Peyer's patch (tissue), 4 donors: Measurements from ENCODE around the gene SPDYE16.
"Not testable (repeated sequence)": the region's sequence is repeated elsewhere in the genome, so short reads cannot be mapped to it uniquely, and the experiment has no call there.

Source experiments
- POLR2A ChIP-seq, 2 donors: fragments of 450-650 bp; IDR thresholded peaks; one replicate each; pipeline ENCODE4 v1.5.1; 2017; ENCODE audit warnings: antibody characterized with exemption in 2 of 2, mild to moderate bottlenecking in 2 of 2, moderate library complexity in 2 of 2
- TF ChIP-seq, protein P1 (sequence below), 6 experiments: fragments of 450-650 bp in 4 of 6; fragments of 200-600 bp in 2 of 6; sonication (generic) in 1 of 6; IDR thresholded peaks; one replicate each; pipeline ENCODE4 v1.5.1; 2017 to 2019; ENCODE audit warnings: antibody characterized with exemption in 6 of 6, mild to moderate bottlenecking in 3 of 6, moderate library complexity in 1 of 6

DNA sequence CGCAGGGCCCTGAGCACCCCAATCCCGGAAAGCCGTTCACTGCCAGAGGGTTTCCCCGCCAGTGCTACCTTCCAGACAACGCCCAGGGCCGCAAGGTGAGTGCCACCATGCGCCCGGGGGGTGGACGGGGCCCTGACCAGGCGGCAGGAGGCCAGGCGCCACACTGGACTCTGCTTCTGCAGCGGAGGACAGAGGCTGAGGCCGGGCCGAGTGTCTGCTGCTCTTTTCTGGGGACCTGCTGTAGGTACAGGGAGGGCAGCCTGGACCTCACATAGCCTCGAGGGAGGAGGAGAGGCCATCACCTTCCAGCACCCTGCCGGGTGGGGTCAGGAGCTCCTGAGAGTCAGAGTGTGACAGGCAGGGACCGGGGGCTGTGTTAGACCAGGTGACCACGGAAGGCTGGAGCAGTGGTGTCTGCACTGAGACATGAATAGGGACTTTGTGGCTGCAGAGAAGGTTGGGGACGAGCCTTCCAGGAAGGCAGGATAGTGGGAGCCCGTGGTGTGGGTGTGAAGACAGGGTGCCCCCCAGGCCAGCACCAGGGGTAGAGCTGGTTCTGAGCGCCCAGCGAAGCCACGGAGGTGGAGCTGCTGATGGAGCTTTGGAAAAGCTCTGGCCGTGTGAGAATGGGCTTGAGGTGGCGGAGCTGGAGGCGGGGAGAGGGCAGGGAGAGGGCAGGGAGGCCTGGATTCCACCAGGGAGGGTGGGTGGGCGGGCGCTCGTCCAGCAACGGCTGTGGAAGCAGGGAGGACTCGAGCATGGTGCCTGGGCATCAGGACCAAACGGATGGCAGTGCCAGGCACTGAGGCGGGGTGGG is 38.5 kb downstream of the SPDYE16 start:
- TF ChIP-seq, protein P1, sequence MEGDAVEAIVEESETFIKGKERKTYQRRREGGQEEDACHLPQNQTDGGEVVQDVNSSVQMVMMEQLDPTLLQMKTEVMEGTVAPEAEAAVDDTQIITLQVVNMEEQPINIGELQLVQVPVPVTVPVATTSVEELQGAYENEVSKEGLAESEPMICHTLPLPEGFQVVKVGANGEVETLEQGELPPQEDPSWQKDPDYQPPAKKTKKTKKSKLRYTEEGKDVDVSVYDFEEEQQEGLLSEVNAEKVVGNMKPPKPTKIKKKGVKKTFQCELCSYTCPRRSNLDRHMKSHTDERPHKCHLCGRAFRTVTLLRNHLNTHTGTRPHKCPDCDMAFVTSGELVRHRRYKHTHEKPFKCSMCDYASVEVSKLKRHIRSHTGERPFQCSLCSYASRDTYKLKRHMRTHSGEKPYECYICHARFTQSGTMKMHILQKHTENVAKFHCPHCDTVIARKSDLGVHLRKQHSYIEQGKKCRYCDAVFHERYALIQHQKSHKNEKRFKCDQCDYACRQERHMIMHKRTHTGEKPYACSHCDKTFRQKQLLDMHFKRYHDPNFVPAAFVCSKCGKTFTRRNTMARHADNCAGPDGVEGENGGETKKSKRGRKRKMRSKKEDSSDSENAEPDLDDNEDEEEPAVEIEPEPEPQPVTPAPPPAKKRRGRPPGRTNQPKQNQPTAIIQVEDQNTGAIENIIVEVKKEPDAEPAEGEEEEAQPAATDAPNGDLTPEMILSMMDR (IDR thresholded peaks at IDR 0.05): not testable (repeated sequence)
- TF ChIP-seq POLR2A (IDR thresholded peaks at IDR 0.05): not testable (repeated sequence)
